GM12872 (cell line): ENCODE data around the gene KCND1.

Experiments
- TF ChIP-seq, protein P1 (sequence below): IDR thresholded peaks from 3 replicates; pipeline ENCODE4 v1.5.1; 2011; ENCODE audit warnings: low read depth, mild to moderate bottlenecking, low read length, moderate library complexity; ENCODE audit not compliant: insufficient read depth

Gene KCND1

DNA sequence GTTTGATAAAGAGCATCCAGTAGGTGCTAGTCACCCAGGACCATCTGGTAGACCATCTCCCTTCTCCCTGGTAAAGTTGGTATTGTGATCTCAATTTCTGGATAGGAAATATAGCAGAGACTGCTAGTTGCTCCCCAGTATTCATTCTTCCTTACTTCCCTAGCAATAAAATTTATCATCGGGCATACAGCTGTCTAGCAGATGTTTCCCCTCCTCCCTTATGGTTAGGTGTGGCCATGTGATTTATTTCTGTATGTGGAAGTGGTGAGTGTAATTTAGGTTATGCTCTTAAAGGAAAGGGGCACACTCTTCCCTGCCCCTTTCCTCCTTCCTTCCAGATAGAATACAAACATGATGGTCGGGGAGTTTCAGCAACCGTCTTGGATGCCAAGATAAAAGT, 12.3 kb upstream of the KCND1 start:
- TF ChIP-seq, protein P1, sequence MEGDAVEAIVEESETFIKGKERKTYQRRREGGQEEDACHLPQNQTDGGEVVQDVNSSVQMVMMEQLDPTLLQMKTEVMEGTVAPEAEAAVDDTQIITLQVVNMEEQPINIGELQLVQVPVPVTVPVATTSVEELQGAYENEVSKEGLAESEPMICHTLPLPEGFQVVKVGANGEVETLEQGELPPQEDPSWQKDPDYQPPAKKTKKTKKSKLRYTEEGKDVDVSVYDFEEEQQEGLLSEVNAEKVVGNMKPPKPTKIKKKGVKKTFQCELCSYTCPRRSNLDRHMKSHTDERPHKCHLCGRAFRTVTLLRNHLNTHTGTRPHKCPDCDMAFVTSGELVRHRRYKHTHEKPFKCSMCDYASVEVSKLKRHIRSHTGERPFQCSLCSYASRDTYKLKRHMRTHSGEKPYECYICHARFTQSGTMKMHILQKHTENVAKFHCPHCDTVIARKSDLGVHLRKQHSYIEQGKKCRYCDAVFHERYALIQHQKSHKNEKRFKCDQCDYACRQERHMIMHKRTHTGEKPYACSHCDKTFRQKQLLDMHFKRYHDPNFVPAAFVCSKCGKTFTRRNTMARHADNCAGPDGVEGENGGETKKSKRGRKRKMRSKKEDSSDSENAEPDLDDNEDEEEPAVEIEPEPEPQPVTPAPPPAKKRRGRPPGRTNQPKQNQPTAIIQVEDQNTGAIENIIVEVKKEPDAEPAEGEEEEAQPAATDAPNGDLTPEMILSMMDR, result no peak

DNA sequence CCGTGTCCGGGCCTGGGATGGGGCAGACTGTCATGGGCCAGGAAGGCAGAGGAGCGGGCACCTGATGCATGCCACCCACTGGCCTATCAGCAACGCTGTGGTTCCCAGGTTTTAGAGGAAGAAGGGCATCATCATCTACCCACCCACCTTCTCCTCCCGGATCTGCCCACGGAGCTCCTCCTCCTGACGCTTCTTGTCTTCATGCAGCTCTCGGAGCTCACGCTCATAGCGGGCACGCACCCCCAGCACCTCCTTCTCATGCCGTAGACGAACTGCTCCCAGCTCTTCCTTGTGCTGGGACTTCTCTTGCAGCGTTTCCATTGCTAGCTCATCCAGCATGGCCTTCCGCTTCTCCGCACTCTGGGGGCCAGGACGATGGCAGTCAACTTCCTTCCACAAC, 11.4 kb upstream of the KCND1 start:
- TF ChIP-seq, protein P1, result no peak

DNA sequence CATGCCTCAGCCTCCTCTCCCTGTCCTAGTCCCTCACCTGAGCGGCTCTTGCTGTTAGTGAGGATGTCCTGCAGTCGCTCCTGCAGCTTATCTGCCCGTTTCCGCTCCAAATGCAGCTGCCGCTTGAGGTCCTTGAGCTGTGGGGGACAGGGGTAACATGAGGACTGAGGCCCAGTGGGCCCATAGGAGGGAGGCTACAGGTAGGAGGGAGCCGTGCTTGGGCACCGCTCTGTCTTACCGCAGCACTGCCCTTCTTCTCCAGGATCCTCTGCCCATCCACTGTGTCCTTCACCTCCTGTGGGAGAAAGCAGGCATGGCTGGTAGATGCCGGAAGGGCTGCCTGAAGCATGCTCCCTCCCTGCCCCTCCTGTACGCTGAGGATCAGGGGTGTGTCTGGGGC, 9.5 kb upstream of the KCND1 start:
- TF ChIP-seq, protein P1, result no peak

DNA sequence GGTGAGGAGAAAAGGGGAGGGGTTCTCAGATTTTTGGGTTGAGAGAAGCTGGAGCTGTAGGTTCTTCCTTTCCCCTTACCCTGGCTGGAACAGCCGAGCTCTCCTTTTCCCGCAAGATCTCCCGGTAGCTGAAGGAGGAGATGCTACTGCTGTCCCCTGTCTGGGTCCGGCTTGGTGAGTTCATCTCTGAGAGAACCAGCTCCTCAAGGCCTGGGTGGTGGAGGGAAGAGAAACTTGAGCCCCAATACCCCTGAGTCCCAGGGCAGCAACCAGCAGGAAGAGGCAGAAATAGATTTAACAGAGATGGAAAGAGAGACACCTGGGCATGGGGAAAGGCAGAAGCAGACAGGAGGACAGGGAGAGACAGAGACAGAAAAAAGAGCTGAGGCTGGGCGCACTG, 6.6 kb upstream of the KCND1 start:
- TF ChIP-seq, protein P1, result no peak

DNA sequence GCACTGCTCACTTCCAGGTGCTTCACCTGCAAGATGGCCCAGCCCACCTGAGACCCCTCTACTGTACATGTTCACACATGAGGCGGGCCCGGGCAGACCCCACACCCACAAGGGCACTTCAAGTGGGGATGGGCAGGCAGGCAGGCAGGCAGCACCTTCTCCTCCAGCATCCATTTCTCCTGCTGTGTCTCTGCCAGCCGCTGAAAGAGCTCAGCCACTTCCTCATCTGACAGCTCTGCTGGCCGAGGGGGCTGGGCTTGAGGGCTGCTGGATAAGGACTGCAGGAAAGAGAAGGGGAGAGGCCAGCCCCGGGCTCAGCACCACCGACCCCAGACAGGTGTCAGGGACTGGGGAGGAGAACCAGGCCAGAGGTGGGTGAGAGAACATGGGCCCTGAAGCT, 4.4 kb upstream of the KCND1 start:
- TF ChIP-seq, protein P1, result no peak

DNA sequence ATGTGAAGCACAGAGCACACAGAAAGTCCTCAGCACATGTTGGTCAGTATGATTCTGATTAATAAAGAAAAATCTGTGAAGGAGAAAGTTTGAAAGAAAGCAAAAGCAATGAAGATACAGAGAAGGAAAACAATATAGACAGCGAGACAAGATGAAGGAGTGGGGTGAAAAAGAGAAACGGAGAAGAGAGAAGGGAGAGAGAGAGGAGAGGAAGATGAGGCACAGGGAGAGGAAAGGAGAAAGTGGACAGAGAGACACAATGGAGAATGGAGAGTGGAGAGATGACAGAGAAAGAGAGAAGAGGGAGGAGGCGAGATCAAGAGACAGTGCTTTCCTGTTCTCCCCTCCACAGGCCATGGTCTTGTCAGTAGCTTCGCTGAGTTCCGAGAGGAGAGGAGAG, 3.9 kb upstream of the KCND1 start:
- TF ChIP-seq, protein P1, result no peak

DNA sequence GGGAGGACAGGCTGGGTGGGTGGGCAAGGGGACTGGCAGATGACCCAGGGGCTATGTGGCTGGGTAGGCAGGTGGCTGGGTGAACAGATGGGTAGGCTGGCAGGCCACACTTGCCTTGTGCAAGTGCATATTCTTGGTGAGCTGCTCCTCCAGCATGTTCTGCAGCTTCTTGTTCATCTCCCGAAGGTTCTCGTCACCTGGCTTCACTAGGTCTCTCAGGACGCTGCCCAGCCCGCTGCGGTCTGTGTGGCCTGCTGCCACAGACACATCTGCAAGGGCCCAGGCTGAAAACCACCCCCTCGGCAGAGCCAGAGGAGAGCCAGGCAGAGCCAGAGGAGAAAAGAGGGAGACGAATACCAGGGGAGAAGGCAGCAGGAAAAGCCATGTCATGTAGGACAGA, 3.4 kb upstream of the KCND1 start:
- TF ChIP-seq, protein P1, result no peak

DNA sequence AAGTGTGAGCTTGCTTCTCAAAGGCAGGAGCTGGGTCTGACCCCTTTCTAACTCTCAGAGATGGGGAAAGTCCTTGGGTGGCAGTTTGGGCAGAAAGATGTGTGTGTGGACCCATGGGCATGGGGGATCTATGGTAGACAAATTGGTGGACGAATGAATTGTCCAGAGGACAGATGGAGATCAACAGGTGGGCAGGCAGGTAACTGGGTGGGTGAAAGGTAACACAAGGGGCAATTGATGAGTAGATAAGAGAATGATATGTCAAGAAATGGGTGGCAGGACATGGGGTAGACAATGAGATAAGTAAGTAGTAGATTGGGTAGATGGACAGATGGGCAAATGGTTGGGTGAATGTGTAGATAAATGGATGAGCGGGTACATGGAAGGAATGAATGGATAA, 2.9 kb upstream of the KCND1 start:
- TF ChIP-seq, protein P1, result no peak
